Upper lobe of left lung (tissue), 4 donors: Measurements from ENCODE around the gene PKDCC.

ENCODE experiments used
- POLR2A ChIP-seq, 4 donors: fragments of 450-650 bp; IDR thresholded peaks; one replicate each; pipeline ENCODE4 v1.5.1; 2016 to 2017; ENCODE audit warnings: antibody characterized with exemption in 4 of 4, mild to moderate bottlenecking in 2 of 4
- POLR2AphosphoS5 ChIP-seq, 2 donors: sonication (generic); formaldehyde crosslinking; IDR thresholded peaks; one replicate each; pipeline ENCODE4 v1.5.1; 2017; ENCODE audit warnings: antibody characterized with exemption in 2 of 2
- TF ChIP-seq, protein P1 (sequence below), 6 experiments: fragments of 450-650 bp in 4 of 6; fragments of 200-600 bp in 2 of 6; sonication (generic) in 2 of 6; IDR thresholded peaks; one replicate each; pipeline ENCODE4 v1.5.1; 2016 to 2019; ENCODE audit warnings: antibody characterized with exemption in 6 of 6

DNA sequence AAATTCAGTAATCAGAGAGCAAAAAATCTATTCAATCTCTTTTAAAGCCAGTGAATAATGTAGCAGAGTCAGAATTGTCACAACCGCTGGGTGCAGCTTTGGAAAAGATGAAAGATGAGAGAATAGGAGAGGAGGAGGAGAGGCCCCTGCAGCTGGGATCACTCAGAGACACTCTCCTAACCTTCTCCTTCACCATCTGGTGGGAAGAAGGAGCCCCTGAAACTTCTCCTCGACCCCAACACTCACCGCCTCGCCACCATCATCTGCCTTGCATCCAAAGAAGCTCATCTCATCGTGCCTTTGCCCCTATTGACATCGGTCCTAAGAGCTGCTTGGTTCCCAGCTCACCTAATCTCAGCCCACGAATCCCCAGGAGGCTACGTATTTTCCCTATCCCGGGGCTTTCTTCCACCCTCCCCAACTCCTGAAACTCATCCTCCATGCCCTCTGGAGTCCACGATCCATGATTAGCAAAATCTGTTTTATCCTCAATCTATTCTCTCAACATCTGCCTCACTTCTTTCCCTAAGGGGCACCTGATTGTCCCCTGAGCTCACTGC, 58.5 kb downstream of the PKDCC start:
- TF ChIP-seq, protein P1, sequence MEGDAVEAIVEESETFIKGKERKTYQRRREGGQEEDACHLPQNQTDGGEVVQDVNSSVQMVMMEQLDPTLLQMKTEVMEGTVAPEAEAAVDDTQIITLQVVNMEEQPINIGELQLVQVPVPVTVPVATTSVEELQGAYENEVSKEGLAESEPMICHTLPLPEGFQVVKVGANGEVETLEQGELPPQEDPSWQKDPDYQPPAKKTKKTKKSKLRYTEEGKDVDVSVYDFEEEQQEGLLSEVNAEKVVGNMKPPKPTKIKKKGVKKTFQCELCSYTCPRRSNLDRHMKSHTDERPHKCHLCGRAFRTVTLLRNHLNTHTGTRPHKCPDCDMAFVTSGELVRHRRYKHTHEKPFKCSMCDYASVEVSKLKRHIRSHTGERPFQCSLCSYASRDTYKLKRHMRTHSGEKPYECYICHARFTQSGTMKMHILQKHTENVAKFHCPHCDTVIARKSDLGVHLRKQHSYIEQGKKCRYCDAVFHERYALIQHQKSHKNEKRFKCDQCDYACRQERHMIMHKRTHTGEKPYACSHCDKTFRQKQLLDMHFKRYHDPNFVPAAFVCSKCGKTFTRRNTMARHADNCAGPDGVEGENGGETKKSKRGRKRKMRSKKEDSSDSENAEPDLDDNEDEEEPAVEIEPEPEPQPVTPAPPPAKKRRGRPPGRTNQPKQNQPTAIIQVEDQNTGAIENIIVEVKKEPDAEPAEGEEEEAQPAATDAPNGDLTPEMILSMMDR (IDR thresholded peaks at IDR 0.05): no peak
- no peak for TF ChIP-seq POLR2AphosphoS5 (IDR thresholded peaks at IDR 0.05)
- TF ChIP-seq POLR2A (IDR thresholded peaks at IDR 0.05): no peak
